ENCODE results near the gene VPS16. TPM values are rescaled to one million over a fixed set of nuclear protein-coding genes. Genes with fewer than 3 reads are reported as not detected.

Gene VPS16
- total RNA-seq, result 10 to 100 TPM; 49.7 to 54.9 TPM

DNA sequence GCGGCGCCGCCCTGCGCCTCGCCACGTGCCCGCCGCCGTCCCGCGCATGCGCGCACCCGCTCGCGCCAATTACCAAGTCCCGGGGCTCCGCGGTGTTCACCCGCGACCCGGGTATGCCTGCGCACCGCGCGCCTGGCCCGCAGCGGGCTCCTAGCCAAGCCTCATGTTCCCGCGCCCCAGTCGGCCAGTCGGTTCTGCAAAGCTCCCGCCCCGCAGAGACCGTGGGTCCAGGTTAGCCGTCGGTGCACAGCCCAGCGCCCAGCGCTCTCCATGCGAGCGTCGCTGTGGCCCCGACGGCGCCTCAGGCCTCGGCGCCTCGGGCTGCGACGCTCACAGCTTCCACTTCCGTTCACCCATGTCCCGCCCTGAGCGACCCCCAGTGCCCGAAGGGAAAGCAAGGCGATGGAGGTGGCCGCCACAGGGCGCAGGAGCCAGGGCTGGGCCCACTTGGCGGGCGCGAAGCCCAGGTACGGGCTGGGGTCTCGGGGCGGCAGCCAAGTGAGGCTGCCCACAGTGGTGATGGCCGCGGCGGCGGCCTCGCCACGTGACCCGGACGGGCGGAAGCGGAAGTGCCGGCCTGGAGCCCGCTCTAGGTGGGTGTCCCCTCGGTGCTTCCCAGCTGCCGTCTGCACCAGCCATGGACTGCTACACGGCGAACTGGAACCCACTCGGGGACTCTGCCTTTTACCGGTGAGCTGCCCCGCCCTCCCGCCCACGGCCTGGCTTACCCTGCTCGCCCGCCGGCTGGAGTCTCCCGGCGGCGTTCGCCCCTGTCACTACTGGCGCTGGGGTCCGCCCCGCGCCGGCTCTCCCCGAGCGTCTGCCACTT is at the start of gene VPS16, which contains the start of gene PCED1A:
TSS of gene VPS16 (plus strand) at position 608 of the 829 bp plus-strand sequence. CDS start at position 638, 30 bp downstream.
TSS of gene PCED1A (minus strand) at position 518 of the 829 bp plus-strand sequence. CDS start 743 bp downstream, outside the sequence.
- POLR2A ChIA-PET, result no interaction called here
- DNase-seq, result peak; percentile 87
- Mint-ChIP-seq H3K27me3 (no peaks in the 10 kb centered on the region), H3K36me3 (ENCODE audit: low read depth) (peaks cover 14% of the 10 kb centered on the region), H3K4me3 (peak within 1 kb of the TSS; percentile 82), H3K27ac (peak within 1 kb of the TSS; percentile 96), H3K9me3 (peaks cover 2% of the 10 kb centered on the region), H3K4me1 (peaks cover 25% of the 10 kb centered on the region)
- CTCF ChIA-PET, result interaction anchor here (0.9 to 1.3 kb wide), 3 partner anchors 12 to 32 kb away, joined by 3 to 4 read pairs (median 3); no protein-coding TSS in a partner anchor

DNA sequence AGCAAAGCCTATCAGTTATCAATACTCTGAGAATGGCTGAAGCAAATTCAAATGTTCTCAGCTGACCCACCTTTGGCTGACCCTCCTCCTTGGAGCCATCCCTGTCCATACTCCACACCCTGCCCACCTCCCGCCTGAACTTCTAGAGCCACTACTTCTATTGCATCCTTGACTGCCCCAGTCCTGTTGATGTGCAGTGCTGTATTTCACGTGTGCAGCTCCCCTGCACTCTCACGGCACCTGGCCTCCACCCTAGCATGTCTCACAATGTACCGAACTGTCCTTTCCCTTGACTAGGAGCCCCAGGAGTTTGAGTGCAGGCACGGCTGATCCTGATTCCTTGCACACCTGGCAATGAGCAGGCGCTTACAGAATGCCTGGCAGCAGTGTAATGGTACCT is 47.1 kb upstream of the VPS16 start:
- no peaks in the 10 kb centered on the region for H3K36me3 Mint-ChIP-seq (ENCODE audit: low read depth)
- H3K9me3 Mint-ChIP-seq, result no peaks in the 10 kb centered on the region
- POLR2A ChIA-PET, result no interaction called here
- H3K27me3 Mint-ChIP-seq, result peaks cover 18% of the 10 kb centered on the region
- H3K4me3 Mint-ChIP-seq, result no peak overlapping the region
- no peak for DNase-seq
- no peak overlapping the region for H3K27ac Mint-ChIP-seq
- CTCF ChIA-PET, result no interaction called here
- H3K4me1 Mint-ChIP-seq, result peaks cover 2% of the 10 kb centered on the region

DNA sequence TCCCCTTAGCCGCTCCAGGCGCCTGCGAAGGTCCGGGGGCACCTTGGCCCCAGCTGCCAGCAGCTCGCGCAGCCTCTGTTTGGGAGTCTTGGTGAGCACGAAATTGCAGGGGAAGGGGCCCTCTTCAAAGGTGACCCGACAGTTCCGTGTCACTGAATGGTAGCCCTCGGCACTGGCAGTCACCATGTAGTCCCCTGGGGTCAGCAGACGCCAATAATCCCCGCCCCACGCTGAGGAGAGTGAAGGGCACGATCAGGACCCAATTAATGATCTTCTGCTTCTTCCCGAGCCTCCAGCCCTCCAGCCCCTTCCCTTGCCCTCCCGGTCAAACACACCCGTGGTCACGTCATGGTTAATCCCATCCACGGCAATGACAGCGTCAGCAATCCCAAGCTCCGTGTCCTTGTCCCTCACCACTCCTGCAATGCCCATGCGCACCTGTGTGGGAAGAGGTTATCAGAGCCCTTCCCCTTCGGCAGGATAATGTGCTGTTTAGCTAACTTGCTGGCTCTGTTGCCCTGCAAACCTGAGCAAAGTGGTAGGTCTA is 46.3 kb upstream of the VPS16 start:
- POLR2A ChIA-PET, result no interaction called here
- CTCF ChIA-PET, result interaction anchor here (0.7 to 1.0 kb wide), 2 partner anchors 9 to 526 kb away, joined by 3 to 4 read pairs; no protein-coding TSS in a partner anchor
- H3K9me3 Mint-ChIP-seq, result no peaks in the 10 kb centered on the region

GRCh38 chr20:2794866-2795447 is 45.6 kb upstream of the VPS16 start:
- Mint-ChIP-seq H3K4me3 (no peak overlapping the region), H3K27ac (no peak overlapping the region), H3K4me1 (peaks cover 8% of the 10 kb centered on the region), H3K36me3 (ENCODE audit: low read depth) (no peaks in the 10 kb centered on the region), H3K9me3 (no peaks in the 10 kb centered on the region), H3K27me3 (peaks cover 32% of the 10 kb centered on the region)
- ChIA-PET POLR2A (no interaction called here), CTCF (interaction anchor here (0.7 to 1.0 kb wide), 2 partner anchors 9 to 525 kb away, joined by 3 to 4 read pairs; no protein-coding TSS in a partner anchor)
- DNase-seq, result no peak

More for the DNA sequence above, 46.3 kb upstream of the VPS16 start:
- DNase-seq, result no peak
- Mint-ChIP-seq H3K36me3 (ENCODE audit: low read depth) (no peaks in the 10 kb centered on the region), H3K27ac (no peak overlapping the region), H3K27me3 (peaks cover 25% of the 10 kb centered on the region), H3K4me1 (peaks cover 2% of the 10 kb centered on the region), H3K4me3 (no peak overlapping the region)

DNA sequence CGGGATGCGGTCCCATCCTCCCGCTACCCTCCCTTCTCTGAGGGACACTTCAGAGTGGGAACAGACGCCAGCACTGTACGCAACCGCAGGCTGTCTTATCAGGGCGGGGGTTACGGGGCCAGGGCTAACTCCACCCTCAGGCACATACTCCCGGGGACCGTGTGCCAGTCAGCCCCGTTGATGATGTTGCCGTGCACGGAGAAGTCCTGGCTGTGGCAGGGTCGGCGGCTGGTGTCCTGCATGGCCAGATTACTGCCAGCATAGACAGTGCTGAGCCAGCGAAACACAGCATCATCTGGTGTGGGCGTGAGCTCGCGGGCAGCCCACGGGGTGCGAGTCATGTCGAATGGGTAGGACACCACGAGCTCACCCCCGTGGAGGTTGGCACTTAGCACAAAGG is 45.1 kb upstream of the VPS16 start:
- DNase-seq, result no peak
- Mint-ChIP-seq H3K4me3 (no peak overlapping the region), H3K36me3 (ENCODE audit: low read depth) (no peaks in the 10 kb centered on the region), H3K27me3 (peaks cover 32% of the 10 kb centered on the region), H3K27ac (no peak overlapping the region), H3K9me3 (no peaks in the 10 kb centered on the region), H3K4me1 (peaks cover 10% of the 10 kb centered on the region)
- POLR2A ChIA-PET, result no interaction called here
- CTCF ChIA-PET, result interaction anchor here (2.2 kb wide), 1 partner anchor 43 kb away, joined by 7 read pairs; no protein-coding TSS in a partner anchor

DNA sequence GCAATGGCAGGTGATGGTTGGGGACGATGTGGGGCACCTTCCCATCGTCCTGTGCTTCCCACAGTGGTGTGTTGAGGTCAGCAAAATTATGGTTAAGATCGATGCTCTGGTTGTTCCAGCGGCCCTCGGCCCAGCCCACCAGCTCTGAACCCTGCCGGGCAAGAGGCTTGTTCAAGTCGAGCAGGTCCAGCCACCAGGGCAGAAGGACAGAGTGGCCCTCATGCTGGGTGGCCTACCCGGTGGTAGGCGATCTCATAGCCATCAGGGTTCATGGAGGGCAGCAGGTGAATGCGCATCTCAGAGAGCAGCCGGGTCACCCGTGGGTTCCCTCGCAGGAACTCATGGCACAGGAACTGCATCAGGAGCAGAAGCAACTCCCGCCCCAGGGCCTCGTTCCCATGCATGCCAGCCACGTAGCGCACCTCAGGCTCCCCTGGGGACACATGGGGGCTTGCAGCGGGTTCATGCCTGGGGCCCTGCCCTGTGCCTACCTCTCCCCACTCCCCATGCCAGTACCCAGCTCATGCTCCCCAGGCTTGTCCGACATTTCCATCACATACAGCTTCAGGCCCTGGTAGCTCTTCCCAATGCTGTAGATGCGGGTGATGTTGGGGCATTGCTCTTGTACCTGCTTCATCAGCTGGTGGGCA is 44.4 kb upstream of the VPS16 start:
- DNase-seq, result no peak
- Mint-ChIP-seq H3K4me3 (no peak overlapping the region), H3K27me3 (peaks cover 38% of the 10 kb centered on the region), H3K4me1 (peaks cover 15% of the 10 kb centered on the region), H3K9me3 (no peaks in the 10 kb centered on the region), H3K36me3 (ENCODE audit: low read depth) (peaks cover 1% of the 10 kb centered on the region), H3K27ac (no peak overlapping the region)
- POLR2A ChIA-PET, result no interaction called here
- CTCF ChIA-PET, result interaction anchor here (2.2 kb wide), 1 partner anchor 43 kb away, joined by 7 read pairs; no protein-coding TSS in a partner anchor

DNA sequence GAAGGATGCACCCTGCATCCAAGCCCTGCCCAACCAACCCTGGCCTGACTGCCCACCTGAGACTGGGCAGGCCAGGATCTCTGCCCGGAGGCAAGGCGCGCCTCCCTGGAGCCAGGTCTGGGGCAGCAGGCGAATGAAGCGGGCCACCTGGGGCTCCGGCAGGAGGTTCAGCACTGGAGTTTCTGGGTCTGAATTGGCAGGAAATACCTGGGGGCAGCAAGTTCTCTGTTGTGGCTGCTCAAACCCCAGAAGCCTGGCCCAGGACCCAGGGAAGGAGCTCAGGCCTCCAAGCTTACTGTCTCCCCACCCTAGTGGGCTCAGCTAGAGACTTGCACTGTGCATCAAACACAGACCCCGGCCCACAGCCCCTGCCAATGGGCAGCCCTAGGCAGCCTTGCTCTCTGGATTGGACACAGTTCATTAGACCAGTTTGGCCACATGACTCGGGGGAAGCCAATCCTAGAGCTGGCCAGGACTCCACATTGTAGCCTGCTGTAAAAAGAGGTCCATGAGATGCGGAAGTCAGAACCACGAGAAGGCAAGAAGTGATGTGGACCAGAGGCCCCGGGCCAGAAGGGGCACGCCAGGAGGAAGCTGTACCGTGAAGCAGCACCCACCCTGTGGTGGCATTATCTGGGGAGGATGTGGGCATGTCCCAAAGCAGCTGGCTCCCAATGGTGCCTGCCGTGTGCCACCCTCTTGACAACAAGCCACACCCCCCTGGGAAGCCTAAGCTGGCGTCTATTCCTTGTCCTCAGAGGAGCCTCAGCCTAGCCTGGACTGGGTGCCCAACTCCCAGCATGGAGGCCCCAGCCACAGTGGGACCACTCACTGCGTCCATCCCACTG is 43.2 kb upstream of the VPS16 start:
- Mint-ChIP-seq H3K4me1 (peaks cover 20% of the 10 kb centered on the region), H3K36me3 (ENCODE audit: low read depth) (peaks cover 1% of the 10 kb centered on the region), H3K27me3 (peaks cover 45% of the 10 kb centered on the region), H3K9me3 (no peaks in the 10 kb centered on the region), H3K27ac (no peak overlapping the region), H3K4me3 (no peak overlapping the region)
- CTCF ChIA-PET, result interaction anchor here (0.9 to 2.2 kb wide), 2 partner anchors 12 to 45 kb away, joined by 3 to 7 read pairs; no protein-coding TSS in a partner anchor
- DNase-seq, result no peak
- POLR2A ChIA-PET, result no interaction called here

DNA sequence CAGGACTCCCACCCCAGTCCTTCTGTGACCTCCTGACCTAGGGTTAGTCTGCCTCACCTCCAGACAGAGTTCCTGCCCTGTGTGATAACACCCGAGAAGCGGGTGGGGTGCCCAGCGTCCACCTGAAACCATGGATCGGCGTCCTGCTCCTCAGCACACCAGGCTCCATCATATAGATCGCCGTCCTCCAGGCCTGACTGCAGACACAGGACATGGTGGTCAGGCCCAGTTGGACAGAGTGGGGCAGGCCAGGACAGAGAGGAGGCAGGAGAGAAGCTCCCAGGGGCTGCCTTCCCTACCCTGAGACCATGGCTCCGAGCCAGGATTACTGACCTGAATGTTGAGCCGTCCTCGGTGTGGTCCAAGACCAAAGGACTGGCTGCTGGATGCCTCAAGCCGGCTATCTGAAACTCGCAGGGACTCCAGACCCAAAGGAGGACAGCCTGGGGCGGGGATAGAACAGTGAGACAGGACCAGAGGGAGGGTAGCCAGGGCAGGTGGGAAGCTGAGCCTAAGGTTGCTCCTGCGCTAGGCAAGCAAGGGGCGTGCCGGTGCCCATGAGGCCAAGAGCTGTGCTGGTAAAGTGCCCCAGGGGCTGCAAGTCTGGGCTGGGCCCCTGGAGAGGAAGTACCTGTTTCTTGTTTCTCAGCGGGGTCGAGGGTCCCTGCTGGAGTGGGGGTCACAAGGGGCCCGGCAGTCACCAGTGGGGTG is 42.3 kb upstream of the VPS16 start:
- Mint-ChIP-seq H3K27me3 (peaks cover 47% of the 10 kb centered on the region), H3K27ac (no peak overlapping the region), H3K4me1 (peaks cover 20% of the 10 kb centered on the region), H3K36me3 (ENCODE audit: low read depth) (peaks cover 3% of the 10 kb centered on the region), H3K4me3 (no peak overlapping the region), H3K9me3 (no peaks in the 10 kb centered on the region)
- POLR2A ChIA-PET, result no interaction called here
- CTCF ChIA-PET, result interaction anchor here (0.6 to 0.9 kb wide), 2 partner anchors 13 to 104 kb away, joined by 3 read pairs; no protein-coding TSS in a partner anchor
- DNase-seq, result no peak

DNA sequence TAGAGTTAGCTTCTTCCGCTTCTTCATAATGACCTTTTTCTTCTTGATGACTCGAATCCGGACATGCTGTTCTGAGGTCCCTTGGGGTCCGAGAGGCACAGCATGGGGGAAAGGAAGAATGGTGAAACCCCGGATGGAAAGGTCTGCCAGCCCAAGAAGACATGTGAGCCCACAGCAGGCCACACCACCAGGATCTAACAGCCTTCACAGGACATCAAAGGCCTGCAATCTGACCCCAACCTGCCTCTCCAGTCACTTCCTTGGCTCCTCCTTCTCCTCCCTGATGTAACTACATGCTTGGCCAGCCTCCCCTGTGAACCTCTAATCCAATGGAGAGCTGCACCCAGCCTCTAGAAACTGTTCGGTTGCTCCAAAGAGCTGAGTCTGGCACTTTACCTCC is 41.7 kb upstream of the VPS16 start:
- CTCF ChIA-PET, result interaction anchor here (0.6 kb wide), 1 partner anchor 104 kb away, joined by 3 read pairs; no protein-coding TSS in a partner anchor
- H3K27me3 Mint-ChIP-seq, result peaks cover 46% of the 10 kb centered on the region

GRCh38 chr20:2799271-2799670 is 41.3 kb upstream of the VPS16 start:
- Mint-ChIP-seq H3K4me3 (peak overlapping the region; percentile 68), H3K36me3 (ENCODE audit: low read depth) (peaks cover 3% of the 10 kb centered on the region), H3K9me3 (no peaks in the 10 kb centered on the region), H3K27me3 (peaks cover 50% of the 10 kb centered on the region), H3K27ac (no peak overlapping the region), H3K4me1 (peaks cover 20% of the 10 kb centered on the region)
- POLR2A ChIA-PET, result no interaction called here
- DNase-seq, result no peak
- CTCF ChIA-PET, result interaction anchor here (0.6 kb wide), 2 partner anchors 105 to 111 kb away, joined by 3 read pairs; no protein-coding TSS in a partner anchor

More for the DNA sequence above, 41.7 kb upstream of the VPS16 start:
- no peak for DNase-seq
- H3K4me3 Mint-ChIP-seq, result no peak overlapping the region
- no peak overlapping the region for H3K27ac Mint-ChIP-seq
- H3K9me3 Mint-ChIP-seq, result no peaks in the 10 kb centered on the region
- POLR2A ChIA-PET, result no interaction called here
- peaks cover 20% of the 10 kb centered on the region for H3K4me1 Mint-ChIP-seq
- peaks cover 3% of the 10 kb centered on the region for H3K36me3 Mint-ChIP-seq (ENCODE audit: low read depth)

- ChIA-PET CTCF (interaction anchor here (0.6 to 1.1 kb wide), 2 partner anchors 45 to 111 kb away, joined by 3 read pairs; no protein-coding TSS in a partner anchor), POLR2A (no interaction called here)
- H3K4me3 Mint-ChIP-seq, result peak overlapping the region; percentile 68
- peaks cover 4% of the 10 kb centered on the region for H3K36me3 Mint-ChIP-seq (ENCODE audit: low read depth)
- peaks cover 20% of the 10 kb centered on the region for H3K4me1 Mint-ChIP-seq
- peak overlapping the region; percentile 43 for H3K27ac Mint-ChIP-seq
- H3K9me3 Mint-ChIP-seq, result no peaks in the 10 kb centered on the region
- no peak for DNase-seq
- H3K27me3 Mint-ChIP-seq, result peaks cover 54% of the 10 kb centered on the region
Measured at GRCh38 chr20:2799688-2800520, 40.6 kb upstream of the VPS16 start.
